ENCODE data around the gene SLC9A9. TPM values are rescaled to one million over a fixed set of nuclear protein-coding genes. Genes with fewer than 3 reads are reported as not detected.

SLC9A9 gene
- total RNA-seq, 4 donors from 2014 or later, result 7.8 to 19.6 (median 13.4) TPM

- TF ChIP-seq CTCF (IDR thresholded peaks at IDR 0.05) (no peak), POLR2A (IDR thresholded peaks at IDR 0.05) (no peak)
- H3K36me3 ChIP-seq, result no peaks in the 10 kb centered on the region
- DNase-seq, result no peak
- no peaks in the 10 kb centered on the region for H3K9me3 ChIP-seq
- intact Hi-C loops (cut with DNase I), result no loop called here
- no peak overlapping the region for H3K4me3 ChIP-seq (replicated peaks in 1 of 3)
- 70 to 92% methylated on average over 5 of the region's 5 CpGs for WGBS, 2 donors
- H3K4me1 ChIP-seq, result no peaks in the 10 kb centered on the region
- no peaks in the 10 kb centered on the region for H3K27me3 ChIP-seq
- no peak overlapping the region for H3K27ac ChIP-seq
Measured at GRCh38 chr3:143668385-143668784, 179.9 kb downstream of the SLC9A9 start.

- TF ChIP-seq CTCF (IDR thresholded peaks at IDR 0.05) (no peak), POLR2A (IDR thresholded peaks at IDR 0.05) (no peak)
- 84 to 97% methylated on average over 3 of the region's 3 CpGs for WGBS, 2 donors
- Histone ChIP-seq H3K9me3 (no peaks in the 10 kb centered on the region), H3K36me3 (no peaks in the 10 kb centered on the region), H3K27ac (no peak overlapping the region), H3K4me3 (replicated peaks in 1 of 3) (no peak overlapping the region), H3K27me3 (no peaks in the 10 kb centered on the region), H3K4me1 (no peaks in the 10 kb centered on the region)
- no peak for DNase-seq
- intact Hi-C loops (cut with DNase I), result no loop called here
Measured at GRCh38 chr3:143661677-143662076, 186.6 kb downstream of the SLC9A9 start.

GRCh38 chr3:143658861-143659260 lies 189.4 kb downstream of the SLC9A9 start:
- Histone ChIP-seq H3K36me3 (no peaks in the 10 kb centered on the region), H3K4me3 (replicated peaks in 1 of 3) (no peak overlapping the region), H3K27ac (no peak overlapping the region), H3K27me3 (no peaks in the 10 kb centered on the region), H3K4me1 (no peaks in the 10 kb centered on the region), H3K9me3 (no peaks in the 10 kb centered on the region)
- no peak for DNase-seq
- TF ChIP-seq POLR2A (IDR thresholded peaks at IDR 0.05), result no peak
- 45 to 90% methylated on average over 2 of the region's 2 CpGs for WGBS, 2 donors
- intact Hi-C loops (cut with DNase I), result no loop called here

- H3K27ac ChIP-seq, result no peak overlapping the region
- H3K4me1 ChIP-seq, result no peaks in the 10 kb centered on the region
- no peak overlapping the region for H3K4me3 ChIP-seq (replicated peaks in 1 of 3)
- no peaks in the 10 kb centered on the region for H3K36me3 ChIP-seq
- TF ChIP-seq CTCF (IDR thresholded peaks at IDR 0.05), result no peak
- intact Hi-C loops (cut with DNase I), result no loop called here
- no peaks in the 10 kb centered on the region for H3K9me3 ChIP-seq
- H3K27me3 ChIP-seq, result no peaks in the 10 kb centered on the region
- 87 to 93% methylated on average over 1 of the region's 1 CpG for WGBS, 2 donors
- no peak for DNase-seq
Measured at GRCh38 chr3:143658116-143658515, 190.2 kb downstream of the SLC9A9 start.

GRCh38 chr3:143657391-143657790 lies 190.9 kb downstream of the SLC9A9 start:
- TF ChIP-seq POLR2A (IDR thresholded peaks at IDR 0.05), result no peak
- TF ChIP-seq CTCF (IDR thresholded peaks at IDR 0.05), result no peak
- H3K36me3 ChIP-seq, result no peaks in the 10 kb centered on the region

GRCh38 chr3:143654906-143655305 lies 193.4 kb downstream of the SLC9A9 start:
- 69 to 91% methylated on average over 3 of the region's 3 CpGs for WGBS, 2 donors
- Histone ChIP-seq H3K4me1 (no peaks in the 10 kb centered on the region), H3K36me3 (no peaks in the 10 kb centered on the region), H3K4me3 (replicated peaks in 1 of 3) (no peak overlapping the region), H3K27ac (no peak overlapping the region), H3K27me3 (no peaks in the 10 kb centered on the region), H3K9me3 (no peaks in the 10 kb centered on the region)
- DNase-seq, result no peak
- TF ChIP-seq POLR2A (IDR thresholded peaks at IDR 0.05) (no peak), CTCF (IDR thresholded peaks at IDR 0.05) (no peak)
- intact Hi-C loops (cut with DNase I), result no loop called here

More at GRCh38 chr3:143657391-143657790, 190.9 kb downstream of the SLC9A9 start:
- no peak overlapping the region for H3K27ac ChIP-seq
- H3K4me3 ChIP-seq (replicated peaks in 1 of 3), result no peak overlapping the region
- intact Hi-C loops (cut with DNase I), result no loop called here
- H3K9me3 ChIP-seq, result no peaks in the 10 kb centered on the region
- H3K4me1 ChIP-seq, result no peaks in the 10 kb centered on the region
- DNase-seq, result no peak
- H3K27me3 ChIP-seq, result no peaks in the 10 kb centered on the region

Measured in thyroid gland (tissue), 4 donors.